ENCODE data around the gene KLHL5. TPM values are rescaled to one million over a fixed set of nuclear protein-coding genes. Genes with fewer than 3 reads are reported as not detected.

The KLHL5 gene
- total and polyA plus RNA-seq, 4 experiments from 2014 or later: 18.6 to 38.4 (median 30.4) TPM

GRCh38 chr4:39048311-39048710 is 13.7 kb upstream of the KLHL5 start:
- no peaks in the 10 kb centered on the region for H3K27me3 ChIP-seq (ENCODE audit: insufficient read depth, low read length)
- H3K9me3 ChIP-seq (ENCODE audit: control insufficient read depth in 1 of 2, low read length in 2 of 2): no peaks in the 10 kb centered on the region
- Mint-ChIP-seq H3K4me3 (peak overlapping the region; percentile 26 to 98 (median 78)), H3K4me1 (peaks cover 44 to 77% (median 53%) of the 10 kb centered on the region in 4 donors), H3K9me3 (peaks cover 0 to 2% (median 0%) of the 10 kb centered on the region in 8 donors), H3K27me3 (no peaks in the 10 kb centered on the region), H3K36me3 (peaks cover 4 to 18% of the 10 kb centered on the region in 2 donors), H3K27ac (peak overlapping the region; percentile 13 to 88 (median 80))
- DNase-seq: peak in 3 of 5 donors; percentile 23 to 37 (median 30)
- H3K4me1 ChIP-seq (ENCODE audit: insufficient read depth, low read length): peaks cover 50% of the 10 kb centered on the region
- no peak overlapping the region for H3K4me3 ChIP-seq (ENCODE audit: low read length in 2 of 2)
- ChIA-PET POLR2A (ENCODE audit: partially characterized antibody) (interaction anchor here (1.1 to 6.3 kb wide), 2 partner anchors 11 to 16 kb away, joined by 4 to 100 read pairs; partner anchors contain the start of gene TMEM156), CTCF (ENCODE audit: partially characterized antibody) (interaction anchor here (0.7 to 2.3 kb wide), 4 partner anchors 22 to 217 kb away, joined by 3 to 7 read pairs (median 4); no protein-coding TSS in a partner anchor)
- intact Hi-C loops (cut with micrococcal nuclease): loop anchor here (5.0 to 10.0 kb wide), 5 partner anchors 84 to 734 kb away; partner anchors contain the start of gene KLF3
- no peaks in the 10 kb centered on the region for H3K36me3 ChIP-seq (ENCODE audit: insufficient read depth, low read length)
- no peak overlapping the region for H3K27ac ChIP-seq (ENCODE audit: low read depth, low read length)

GRCh38 chr4:39050590-39050989 is 11.4 kb upstream of the KLHL5 start:
- H3K27ac Mint-ChIP-seq: peak overlapping the region in 4 of 7 donors; percentile 21 to 54 (median 32)
- no peaks in the 10 kb centered on the region for H3K27me3 ChIP-seq (ENCODE audit: insufficient read depth, low read length)
- intact Hi-C loops (cut with micrococcal nuclease): no loop called here
- ChIA-PET CTCF (ENCODE audit: partially characterized antibody) (interaction anchor here (1.2 to 2.2 kb wide), 6 partner anchors 8 to 190 kb away, joined by 3 to 8 read pairs (median 6); no protein-coding TSS in a partner anchor), POLR2A (ENCODE audit: partially characterized antibody) (interaction anchor here (0.8 to 1.6 kb wide), 5 partner anchors 8 to 22 kb away, joined by 3 to 6 read pairs (median 3); partner anchors contain the start of gene TMEM156)
- no peak for DNase-seq
- H3K36me3 Mint-ChIP-seq: peaks cover 4 to 9% of the 10 kb centered on the region in 2 donors
- no peak overlapping the region for H3K27ac ChIP-seq (ENCODE audit: low read depth, low read length)
- no peak overlapping the region for H3K4me3 Mint-ChIP-seq
- peaks cover 0 to 2% (median 0%) of the 10 kb centered on the region in 8 donors for H3K9me3 Mint-ChIP-seq
- no peaks in the 10 kb centered on the region for H3K9me3 ChIP-seq (ENCODE audit: control insufficient read depth in 1 of 2, low read length in 2 of 2)
- H3K4me1 ChIP-seq (ENCODE audit: insufficient read depth, low read length): peaks cover 49% of the 10 kb centered on the region
- no peaks in the 10 kb centered on the region for H3K36me3 ChIP-seq (ENCODE audit: insufficient read depth, low read length)
- H3K27me3 Mint-ChIP-seq: no peaks in the 10 kb centered on the region
- H3K4me1 Mint-ChIP-seq: peaks cover 43 to 87% (median 54%) of the 10 kb centered on the region in 4 donors
- H3K4me3 ChIP-seq (ENCODE audit: low read length in 2 of 2): no peak overlapping the region

GRCh38 chr4:39051492-39051891 is 10.5 kb upstream of the KLHL5 start:
- Histone ChIP-seq H3K27ac (ENCODE audit: low read depth, low read length) (no peak overlapping the region), H3K4me1 (ENCODE audit: insufficient read depth, low read length) (peaks cover 40% of the 10 kb centered on the region), H3K9me3 (ENCODE audit: control insufficient read depth in 1 of 2, low read length in 2 of 2) (no peaks in the 10 kb centered on the region), H3K36me3 (ENCODE audit: insufficient read depth, low read length) (no peaks in the 10 kb centered on the region), H3K27me3 (ENCODE audit: insufficient read depth, low read length) (no peaks in the 10 kb centered on the region), H3K4me3 (ENCODE audit: low read length in 2 of 2) (no peak overlapping the region)
- no peak overlapping the region for H3K4me3 Mint-ChIP-seq
- no peaks in the 10 kb centered on the region for H3K9me3 Mint-ChIP-seq
- CTCF ChIA-PET (ENCODE audit: partially characterized antibody): interaction anchor here (1.3 to 2.2 kb wide), 5 partner anchors 9 to 191 kb away, joined by 5 to 8 read pairs (median 6); no protein-coding TSS in a partner anchor
- peak overlapping the region in 3 of 7 donors; percentile 9 to 73 (median 36) for H3K27ac Mint-ChIP-seq
- peaks cover 8 to 9% of the 10 kb centered on the region in 2 donors for H3K36me3 Mint-ChIP-seq
- no peak for DNase-seq
- intact Hi-C loops (cut with micrococcal nuclease): no loop called here
- no peaks in the 10 kb centered on the region for H3K27me3 Mint-ChIP-seq
- POLR2A ChIA-PET (ENCODE audit: partially characterized antibody): interaction anchor here (0.9 to 1.8 kb wide), 5 partner anchors 9 to 407 kb away, joined by 3 to 6 read pairs (median 5); partner anchors contain the start of genes LIAS, RPL9 and TMEM156
- peaks cover 37 to 85% (median 49%) of the 10 kb centered on the region in 4 donors for H3K4me1 Mint-ChIP-seq

- Mint-ChIP-seq H3K27ac (no peak overlapping the region), H3K4me3 (no peak overlapping the region), H3K36me3 (peaks cover 5 to 8% of the 10 kb centered on the region in 2 donors), H3K9me3 (no peaks in the 10 kb centered on the region), H3K4me1 (peaks cover 24 to 66% (median 31%) of the 10 kb centered on the region in 4 donors), H3K27me3 (no peaks in the 10 kb centered on the region)
- ChIA-PET POLR2A (ENCODE audit: partially characterized antibody) (interaction anchor here (0.9 to 1.0 kb wide), 2 partner anchors 9 to 70 kb away, joined by 3 to 4 read pairs; no protein-coding TSS in a partner anchor), CTCF (ENCODE audit: partially characterized antibody) (interaction anchor here (1.4 kb wide), 1 partner anchor 139 kb away, joined by 3 read pairs; no protein-coding TSS in a partner anchor)
- intact Hi-C loops (cut with micrococcal nuclease): no loop called here
- H3K27me3 ChIP-seq (ENCODE audit: insufficient read depth, low read length): no peaks in the 10 kb centered on the region
- no peak for DNase-seq
- H3K27ac ChIP-seq (ENCODE audit: low read depth, low read length): no peak overlapping the region
- no peak overlapping the region for H3K4me3 ChIP-seq (ENCODE audit: low read length in 2 of 2)
- no peaks in the 10 kb centered on the region for H3K9me3 ChIP-seq (ENCODE audit: control insufficient read depth in 1 of 2, low read length in 2 of 2)
- H3K4me1 ChIP-seq (ENCODE audit: insufficient read depth, low read length): peaks cover 15% of the 10 kb centered on the region
- H3K36me3 ChIP-seq (ENCODE audit: insufficient read depth, low read length): no peaks in the 10 kb centered on the region
Measured at GRCh38 chr4:39053983-39054382, 8.0 kb upstream of the KLHL5 start.

- Histone ChIP-seq H3K27ac (ENCODE audit: low read depth, low read length) (no peak overlapping the region), H3K4me3 (ENCODE audit: low read length in 2 of 2) (no peak overlapping the region), H3K4me1 (ENCODE audit: insufficient read depth, low read length) (peaks cover 14% of the 10 kb centered on the region), H3K27me3 (ENCODE audit: insufficient read depth, low read length) (no peaks in the 10 kb centered on the region), H3K9me3 (ENCODE audit: control insufficient read depth in 1 of 2, low read length in 2 of 2) (no peaks in the 10 kb centered on the region), H3K36me3 (ENCODE audit: insufficient read depth, low read length) (no peaks in the 10 kb centered on the region)
- Mint-ChIP-seq H3K4me3 (peak overlapping the region in 1 of 8 donors; percentile 13), H3K9me3 (no peaks in the 10 kb centered on the region), H3K27ac (peak overlapping the region in 1 of 7 donors; percentile 21), H3K36me3 (peaks cover 5 to 8% of the 10 kb centered on the region in 2 donors), H3K4me1 (peaks cover 24 to 61% (median 31%) of the 10 kb centered on the region in 4 donors), H3K27me3 (no peaks in the 10 kb centered on the region)
- ChIA-PET CTCF (ENCODE audit: partially characterized antibody) (interaction anchor here (1.4 to 1.9 kb wide), 2 partner anchors 24 to 140 kb away, joined by 3 to 6 read pairs; no protein-coding TSS in a partner anchor), POLR2A (ENCODE audit: partially characterized antibody) (interaction anchor here (1.0 kb wide), 2 partner anchors 8 to 10 kb away, joined by 4 read pairs; no protein-coding TSS in a partner anchor)
- DNase-seq: no peak
- intact Hi-C loops (cut with micrococcal nuclease): no loop called here
Measured at GRCh38 chr4:39054497-39054896, 7.5 kb upstream of the KLHL5 start.

GRCh38 chr4:39056023-39056422 is 6.0 kb upstream of the KLHL5 start:
- Histone ChIP-seq H3K27me3 (ENCODE audit: insufficient read depth, low read length) (no peaks in the 10 kb centered on the region), H3K9me3 (ENCODE audit: control insufficient read depth in 1 of 2, low read length in 2 of 2) (no peaks in the 10 kb centered on the region), H3K27ac (ENCODE audit: low read depth, low read length) (no peak overlapping the region), H3K4me3 (ENCODE audit: low read length in 2 of 2) (no peak overlapping the region), H3K36me3 (ENCODE audit: insufficient read depth, low read length) (no peaks in the 10 kb centered on the region), H3K4me1 (ENCODE audit: insufficient read depth, low read length) (peaks cover 16% of the 10 kb centered on the region)
- Mint-ChIP-seq H3K4me1 (peaks cover 27 to 63% (median 33%) of the 10 kb centered on the region in 4 donors), H3K36me3 (peaks cover 4 to 8% of the 10 kb centered on the region in 2 donors), H3K9me3 (no peaks in the 10 kb centered on the region), H3K27me3 (no peaks in the 10 kb centered on the region), H3K4me3 (no peak overlapping the region), H3K27ac (no peak overlapping the region)
- POLR2A ChIA-PET (ENCODE audit: partially characterized antibody): no interaction called here
- DNase-seq: no peak
- intact Hi-C loops (cut with micrococcal nuclease): no loop called here
- CTCF ChIA-PET (ENCODE audit: partially characterized antibody): interaction anchor here (1.9 kb wide), 1 partner anchor 26 kb away, joined by 6 read pairs; no protein-coding TSS in a partner anchor

- peaks cover 18% of the 10 kb centered on the region for H3K4me1 ChIP-seq (ENCODE audit: insufficient read depth, low read length)
- no peak overlapping the region for H3K4me3 Mint-ChIP-seq
- intact Hi-C loops (cut with micrococcal nuclease): loop anchor here (2.0 kb wide), 1 partner anchor 17 kb away; no protein-coding TSS in a partner anchor
- H3K27me3 Mint-ChIP-seq: no peaks in the 10 kb centered on the region
- H3K36me3 ChIP-seq (ENCODE audit: insufficient read depth, low read length): no peaks in the 10 kb centered on the region
- CTCF ChIA-PET (ENCODE audit: partially characterized antibody): interaction anchor here (1.5 kb wide), 1 partner anchor 10 kb away, joined by 6 read pairs; no protein-coding TSS in a partner anchor
- POLR2A ChIA-PET (ENCODE audit: partially characterized antibody): interaction anchor here (4.4 kb wide), 1 partner anchor 16 kb away, joined by 22 read pairs; no protein-coding TSS in a partner anchor
- H3K27me3 ChIP-seq (ENCODE audit: insufficient read depth, low read length): no peaks in the 10 kb centered on the region
- no peak overlapping the region for H3K27ac ChIP-seq (ENCODE audit: low read depth, low read length)
- H3K9me3 Mint-ChIP-seq: no peaks in the 10 kb centered on the region
- H3K9me3 ChIP-seq (ENCODE audit: control insufficient read depth in 1 of 2, low read length in 2 of 2): no peaks in the 10 kb centered on the region
- peaks cover 4 to 6% of the 10 kb centered on the region in 2 donors for H3K36me3 Mint-ChIP-seq
- no peak overlapping the region for H3K4me3 ChIP-seq (ENCODE audit: low read length in 2 of 2)
- peaks cover 30 to 41% (median 32%) of the 10 kb centered on the region in 4 donors for H3K4me1 Mint-ChIP-seq
- peak overlapping the region in 3 of 7 donors; percentile 27 to 61 (median 60) for H3K27ac Mint-ChIP-seq
- DNase-seq: no peak
Measured at GRCh38 chr4:39061457-39061856, 575 bp upstream of the KLHL5 start.
